IPS-18a (cell line): Measurements from ENCODE around the gene ANKFN1.

ENCODE experiments used
- H3K27ac ChIP-seq: one replicate; pipeline ENCODE4 v1.5.1; 2013; ENCODE audit warnings: low read length
- H3K27me3 ChIP-seq: one replicate; pipeline ENCODE4 v1.6.1; 2013; ENCODE audit warnings: mild to moderate bottlenecking, low read length; ENCODE audit not compliant: control insufficient read depth, insufficient read depth
- H3K36me3 ChIP-seq: one replicate; pipeline ENCODE4 v1.6.1; 2013; ENCODE audit warnings: low read depth, low read length; ENCODE audit not compliant: control insufficient read depth
- H3K4me1 ChIP-seq: one replicate; pipeline ENCODE4 v1.6.1; 2013; ENCODE audit warnings: low read depth, low read length; ENCODE audit not compliant: control insufficient read depth
- H3K4me3 ChIP-seq: one replicate; pipeline ENCODE4 v1.5.1; 2013; ENCODE audit warnings: low read length
- H3K9ac ChIP-seq: one replicate; pipeline ENCODE4 v1.6.1; 2013; ENCODE audit warnings: mild to moderate bottlenecking, low read length, moderate library complexity
- H3K9me3 ChIP-seq: one replicate; pipeline ENCODE4 v1.6.1; 2013; ENCODE audit warnings: low read depth, low read length; ENCODE audit not compliant: control insufficient read depth

The ANKFN1 gene

GRCh38 chr17:56186222-56186786 lies 33.0 kb downstream of the ANKFN1 start:
- Histone ChIP-seq H3K4me1 (no peaks in the 10 kb centered on the region), H3K9me3 (no peaks in the 10 kb centered on the region), H3K36me3 (no peaks in the 10 kb centered on the region), H3K27ac (no peak overlapping the region), H3K9ac (no peak overlapping the region), H3K27me3 (no peaks in the 10 kb centered on the region), H3K4me3 (no peak overlapping the region)

DNA sequence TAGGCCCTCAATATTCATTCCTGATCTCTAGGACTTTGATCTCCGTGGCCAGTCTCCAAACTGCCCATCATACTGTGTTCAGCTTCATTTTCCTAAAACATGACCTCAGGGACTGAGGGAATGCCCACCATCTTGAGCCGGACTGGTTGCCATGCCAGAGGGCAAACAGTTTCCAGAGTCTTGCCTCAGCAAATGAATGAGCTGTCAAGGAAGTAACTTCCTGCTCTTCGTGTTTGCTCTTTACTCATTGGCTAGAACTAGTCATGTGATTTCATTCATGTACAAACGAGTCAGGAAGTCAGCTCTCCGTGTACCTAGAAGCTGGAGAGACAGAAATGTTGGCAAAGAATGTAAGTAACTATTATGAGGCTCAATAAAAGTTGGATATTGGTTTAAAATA lies 50.2 kb downstream of the ANKFN1 start:
- no peak overlapping the region for H3K9ac ChIP-seq
- no peaks in the 10 kb centered on the region for H3K4me1 ChIP-seq
- no peak overlapping the region for H3K4me3 ChIP-seq
- H3K27ac ChIP-seq: no peak overlapping the region
- H3K27me3 ChIP-seq: no peaks in the 10 kb centered on the region
- H3K9me3 ChIP-seq: no peaks in the 10 kb centered on the region
- H3K36me3 ChIP-seq: no peaks in the 10 kb centered on the region

- no peaks in the 10 kb centered on the region for H3K4me1 ChIP-seq
- no peaks in the 10 kb centered on the region for H3K9me3 ChIP-seq
- no peaks in the 10 kb centered on the region for H3K27me3 ChIP-seq
- H3K27ac ChIP-seq: no peak overlapping the region
- H3K36me3 ChIP-seq: no peaks in the 10 kb centered on the region
- H3K9ac ChIP-seq: no peak overlapping the region
- H3K4me3 ChIP-seq: no peak overlapping the region
Measured at GRCh38 chr17:56206351-56206750, 53.1 kb downstream of the ANKFN1 start.

- Histone ChIP-seq H3K9me3 (no peaks in the 10 kb centered on the region), H3K9ac (no peak overlapping the region), H3K27me3 (no peaks in the 10 kb centered on the region), H3K27ac (no peak overlapping the region), H3K4me3 (no peak overlapping the region), H3K36me3 (no peaks in the 10 kb centered on the region), H3K4me1 (no peaks in the 10 kb centered on the region)
Measured at GRCh38 chr17:56213031-56213430, 59.8 kb downstream of the ANKFN1 start.

DNA sequence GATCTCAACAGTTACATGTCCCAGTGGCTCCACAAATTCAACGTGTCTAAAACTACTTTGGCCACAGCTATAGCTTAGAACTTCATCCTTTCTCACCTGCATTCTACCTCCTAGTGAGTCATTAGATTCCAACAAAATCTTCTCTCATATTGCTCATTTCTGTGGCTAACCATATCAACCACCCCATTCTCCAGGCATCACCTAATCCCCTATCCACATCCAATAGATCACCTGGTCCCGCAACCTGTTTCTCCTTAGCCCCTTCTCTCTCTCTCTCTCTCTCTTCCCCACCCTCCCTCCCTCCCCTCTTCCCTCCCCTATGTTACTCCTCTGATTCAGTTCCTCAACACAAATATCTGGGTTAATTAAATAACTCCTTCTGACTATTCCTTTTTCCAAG lies 64.6 kb downstream of the ANKFN1 start:
- Histone ChIP-seq H3K9ac (no peak overlapping the region), H3K27ac (no peak overlapping the region), H3K4me1 (peaks cover 4% of the 10 kb centered on the region), H3K27me3 (no peaks in the 10 kb centered on the region), H3K9me3 (no peaks in the 10 kb centered on the region), H3K36me3 (no peaks in the 10 kb centered on the region), H3K4me3 (no peak overlapping the region)

- Histone ChIP-seq H3K27ac (no peak overlapping the region), H3K27me3 (no peaks in the 10 kb centered on the region), H3K9me3 (no peaks in the 10 kb centered on the region), H3K4me1 (peaks cover 4% of the 10 kb centered on the region), H3K36me3 (no peaks in the 10 kb centered on the region), H3K4me3 (no peak overlapping the region), H3K9ac (no peak overlapping the region)
Measured at GRCh38 chr17:56222255-56222654, 69.0 kb downstream of the ANKFN1 start.

- no peak overlapping the region for H3K4me3 ChIP-seq
- H3K36me3 ChIP-seq: no peaks in the 10 kb centered on the region
- H3K9ac ChIP-seq: no peak overlapping the region
- no peaks in the 10 kb centered on the region for H3K9me3 ChIP-seq
- H3K27ac ChIP-seq: no peak overlapping the region
- peaks cover 5% of the 10 kb centered on the region for H3K4me1 ChIP-seq
- H3K27me3 ChIP-seq: no peaks in the 10 kb centered on the region
Measured at GRCh38 chr17:56230660-56231059, 77.4 kb downstream of the ANKFN1 start.

- Histone ChIP-seq H3K4me3 (no peak overlapping the region), H3K27ac (no peak overlapping the region), H3K9ac (no peak overlapping the region), H3K27me3 (no peaks in the 10 kb centered on the region), H3K9me3 (no peaks in the 10 kb centered on the region), H3K4me1 (peaks cover 5% of the 10 kb centered on the region), H3K36me3 (no peaks in the 10 kb centered on the region)
Measured at GRCh38 chr17:56231252-56231651, 78.0 kb downstream of the ANKFN1 start.

- no peak overlapping the region for H3K4me3 ChIP-seq
- peaks cover 5% of the 10 kb centered on the region for H3K4me1 ChIP-seq
- no peaks in the 10 kb centered on the region for H3K9me3 ChIP-seq
- no peak overlapping the region for H3K9ac ChIP-seq
- H3K36me3 ChIP-seq: no peaks in the 10 kb centered on the region
- no peaks in the 10 kb centered on the region for H3K27me3 ChIP-seq
- H3K27ac ChIP-seq: no peak overlapping the region
Measured at GRCh38 chr17:56231693-56232092, 78.4 kb downstream of the ANKFN1 start.

- no peaks in the 10 kb centered on the region for H3K36me3 ChIP-seq
- no peak overlapping the region for H3K9ac ChIP-seq
- H3K27me3 ChIP-seq: no peaks in the 10 kb centered on the region
- H3K27ac ChIP-seq: no peak overlapping the region
- no peaks in the 10 kb centered on the region for H3K4me1 ChIP-seq
- no peaks in the 10 kb centered on the region for H3K9me3 ChIP-seq
- H3K4me3 ChIP-seq: no peak overlapping the region
Measured at GRCh38 chr17:56244268-56244890, 91.1 kb downstream of the ANKFN1 start.

- no peaks in the 10 kb centered on the region for H3K9me3 ChIP-seq
- H3K27ac ChIP-seq: no peak overlapping the region
- H3K4me3 ChIP-seq: no peak overlapping the region
- no peaks in the 10 kb centered on the region for H3K27me3 ChIP-seq
- H3K36me3 ChIP-seq: no peaks in the 10 kb centered on the region
- no peak overlapping the region for H3K9ac ChIP-seq
- H3K4me1 ChIP-seq: no peaks in the 10 kb centered on the region
Measured at GRCh38 chr17:56247816-56248215, 94.5 kb downstream of the ANKFN1 start.

DNA sequence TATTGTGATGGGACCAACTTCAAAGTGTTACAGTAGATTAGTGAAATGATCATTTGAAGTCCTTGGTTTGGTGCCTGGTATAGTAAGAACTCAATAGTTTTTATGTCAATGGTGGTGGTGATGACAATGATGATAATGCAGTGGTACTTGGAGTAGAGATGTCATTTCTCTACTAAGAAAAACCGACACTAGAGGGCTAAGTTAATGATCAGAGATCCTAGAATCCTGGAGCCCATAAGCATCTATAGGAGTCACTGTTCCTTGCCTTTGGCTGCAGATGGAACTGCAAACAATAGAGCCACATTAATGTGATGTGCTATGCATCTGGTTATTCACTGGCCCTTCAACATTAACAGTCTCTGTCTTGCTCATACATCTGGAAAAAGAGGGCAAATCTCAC lies 103.8 kb downstream of the ANKFN1 start:
- Histone ChIP-seq H3K9ac (no peak overlapping the region), H3K27me3 (no peaks in the 10 kb centered on the region), H3K36me3 (no peaks in the 10 kb centered on the region), H3K27ac (no peak overlapping the region), H3K9me3 (no peaks in the 10 kb centered on the region), H3K4me3 (no peak overlapping the region), H3K4me1 (peaks cover 6% of the 10 kb centered on the region)
